PFSK-1 (cell line): ENCODE data around the gene TMEM119.

Experiments
- FOXP2 ChIP-seq: optimal IDR thresholded peaks from 2 replicates; pipeline ENCODE3; 2011; ENCODE audit warnings: borderline replicate concordance, control low read depth, inconsistent platforms; ENCODE audit not compliant: insufficient read depth; ENCODE audit errors: extremely low read length, extremely low read depth
- POLR2AphosphoS5 ChIP-seq: IDR thresholded peaks from 2 replicates; pipeline ENCODE4 v1.6.1; 2012; ENCODE audit warnings: low read depth, mild to moderate bottlenecking, control low read depth, low read length, moderate library complexity
- SIN3A ChIP-seq: IDR thresholded peaks from 2 replicates; pipeline ENCODE4 v1.6.1; 2012; ENCODE audit warnings: mild to moderate bottlenecking, low read length, moderate library complexity, borderline replicate concordance; ENCODE audit not compliant: insufficient read depth
- TAF1 ChIP-seq: IDR thresholded peaks from 2 replicates; pipeline ENCODE4 v1.6.1; 2012; ENCODE audit warnings: low read length, control low read depth, borderline replicate concordance; ENCODE audit not compliant: insufficient read depth
- TF ChIP-seq, protein P1 (sequence below), 2 experiments: IDR thresholded peaks; 2 replicates each; pipeline versions ENCODE4 v1.6.1 to v1.8.0; 2011 to 2012; ENCODE audit warnings: low read depth in 2 of 2, low read length in 2 of 2, control low read depth in 1 of 2, inconsistent platforms in 1 of 2, mild to moderate bottlenecking in 1 of 2, moderate library complexity in 1 of 2; ENCODE audit not compliant: insufficient read depth in 1 of 2

GRCh38 chr12:108591267-108591980 lies 6.5 kb downstream of the TMEM119 start:
- TF ChIP-seq, protein P1, sequence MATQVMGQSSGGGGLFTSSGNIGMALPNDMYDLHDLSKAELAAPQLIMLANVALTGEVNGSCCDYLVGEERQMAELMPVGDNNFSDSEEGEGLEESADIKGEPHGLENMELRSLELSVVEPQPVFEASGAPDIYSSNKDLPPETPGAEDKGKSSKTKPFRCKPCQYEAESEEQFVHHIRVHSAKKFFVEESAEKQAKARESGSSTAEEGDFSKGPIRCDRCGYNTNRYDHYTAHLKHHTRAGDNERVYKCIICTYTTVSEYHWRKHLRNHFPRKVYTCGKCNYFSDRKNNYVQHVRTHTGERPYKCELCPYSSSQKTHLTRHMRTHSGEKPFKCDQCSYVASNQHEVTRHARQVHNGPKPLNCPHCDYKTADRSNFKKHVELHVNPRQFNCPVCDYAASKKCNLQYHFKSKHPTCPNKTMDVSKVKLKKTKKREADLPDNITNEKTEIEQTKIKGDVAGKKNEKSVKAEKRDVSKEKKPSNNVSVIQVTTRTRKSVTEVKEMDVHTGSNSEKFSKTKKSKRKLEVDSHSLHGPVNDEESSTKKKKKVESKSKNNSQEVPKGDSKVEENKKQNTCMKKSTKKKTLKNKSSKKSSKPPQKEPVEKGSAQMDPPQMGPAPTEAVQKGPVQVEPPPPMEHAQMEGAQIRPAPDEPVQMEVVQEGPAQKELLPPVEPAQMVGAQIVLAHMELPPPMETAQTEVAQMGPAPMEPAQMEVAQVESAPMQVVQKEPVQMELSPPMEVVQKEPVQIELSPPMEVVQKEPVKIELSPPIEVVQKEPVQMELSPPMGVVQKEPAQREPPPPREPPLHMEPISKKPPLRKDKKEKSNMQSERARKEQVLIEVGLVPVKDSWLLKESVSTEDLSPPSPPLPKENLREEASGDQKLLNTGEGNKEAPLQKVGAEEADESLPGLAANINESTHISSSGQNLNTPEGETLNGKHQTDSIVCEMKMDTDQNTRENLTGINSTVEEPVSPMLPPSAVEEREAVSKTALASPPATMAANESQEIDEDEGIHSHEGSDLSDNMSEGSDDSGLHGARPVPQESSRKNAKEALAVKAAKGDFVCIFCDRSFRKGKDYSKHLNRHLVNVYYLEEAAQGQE (IDR thresholded peaks at IDR 0.05; ENCODE audit: insufficient read depth in 1 of 2, low read depth in 2 of 2, low read length in 2 of 2) = no peak
- TF ChIP-seq TAF1 (no peak), SIN3A (no peak), POLR2AphosphoS5 (no peak), FOXP2 (no peak)
